ENCODE data around the gene ILDR2. TPM values are rescaled to one million over a fixed set of nuclear protein-coding genes. Genes with fewer than 3 reads are reported as not detected.

The ILDR2 gene
- total and polyA plus RNA-seq, 4 donors, result 0.06 to 3.8 (median 0.33) TPM

DNA sequence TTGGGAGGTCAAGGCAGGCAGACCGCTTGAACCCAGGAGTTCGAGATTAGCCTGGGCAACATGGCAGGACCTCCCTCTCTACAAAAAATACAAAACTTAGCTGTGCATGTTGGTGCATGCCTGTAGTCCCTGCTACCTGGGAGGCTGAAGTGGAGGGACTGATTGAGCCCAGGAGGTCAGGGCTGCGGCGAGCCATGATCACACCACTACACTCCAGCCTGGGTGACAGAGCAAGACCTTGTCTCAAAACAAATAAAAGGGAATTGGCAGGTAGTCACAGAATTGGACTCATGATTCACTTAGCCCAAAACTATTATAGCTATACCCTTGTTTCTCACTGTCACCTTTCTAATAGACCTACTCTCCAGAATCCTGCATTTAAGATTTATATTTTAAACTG, 104.8 kb downstream of the ILDR2 start:
- Histone ChIP-seq H3K27me3 (ENCODE audit: control insufficient read depth in 3 of 3, insufficient read depth in 3 of 3, low read length in 2 of 3) (no peaks in the 10 kb centered on the region), H3K4me3 (no peak overlapping the region), H3K36me3 (ENCODE audit: control insufficient read depth in 4 of 4, insufficient read depth in 4 of 4, low read length in 4 of 4) (peaks cover 7 to 16% (median 10%) of the 10 kb centered on the region in 4 donors), H3K9me3 (ENCODE audit: control insufficient read depth in 4 of 4, insufficient read depth in 3 of 4, low read length in 3 of 4) (no peaks in the 10 kb centered on the region), H3K4me1 (ENCODE audit: control insufficient read depth in 5 of 5, insufficient read depth in 5 of 5, low read length in 5 of 5) (peaks cover 0 to 10% (median 4%) of the 10 kb centered on the region in 5 donors), H3K27ac (ENCODE audit: low read depth in 1 of 2, low read length in 1 of 2) (no peak overlapping the region), H3K9ac (ENCODE audit: insufficient read depth in 1 of 2, low read length in 2 of 2) (no peak overlapping the region)
- ATAC-seq (ENCODE audit: insufficient read depth, low FRiP score) (no peak), DNase-seq (no peak)
- TF ChIP-seq, protein P1, sequence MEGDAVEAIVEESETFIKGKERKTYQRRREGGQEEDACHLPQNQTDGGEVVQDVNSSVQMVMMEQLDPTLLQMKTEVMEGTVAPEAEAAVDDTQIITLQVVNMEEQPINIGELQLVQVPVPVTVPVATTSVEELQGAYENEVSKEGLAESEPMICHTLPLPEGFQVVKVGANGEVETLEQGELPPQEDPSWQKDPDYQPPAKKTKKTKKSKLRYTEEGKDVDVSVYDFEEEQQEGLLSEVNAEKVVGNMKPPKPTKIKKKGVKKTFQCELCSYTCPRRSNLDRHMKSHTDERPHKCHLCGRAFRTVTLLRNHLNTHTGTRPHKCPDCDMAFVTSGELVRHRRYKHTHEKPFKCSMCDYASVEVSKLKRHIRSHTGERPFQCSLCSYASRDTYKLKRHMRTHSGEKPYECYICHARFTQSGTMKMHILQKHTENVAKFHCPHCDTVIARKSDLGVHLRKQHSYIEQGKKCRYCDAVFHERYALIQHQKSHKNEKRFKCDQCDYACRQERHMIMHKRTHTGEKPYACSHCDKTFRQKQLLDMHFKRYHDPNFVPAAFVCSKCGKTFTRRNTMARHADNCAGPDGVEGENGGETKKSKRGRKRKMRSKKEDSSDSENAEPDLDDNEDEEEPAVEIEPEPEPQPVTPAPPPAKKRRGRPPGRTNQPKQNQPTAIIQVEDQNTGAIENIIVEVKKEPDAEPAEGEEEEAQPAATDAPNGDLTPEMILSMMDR (IDR thresholded peaks at IDR 0.05; ENCODE audit: control extremely low read depth, extremely low read depth), result no peak
- 91 to 97% methylated on average over 4 of the region's 4 CpGs for WGBS, 2 donors

DNA sequence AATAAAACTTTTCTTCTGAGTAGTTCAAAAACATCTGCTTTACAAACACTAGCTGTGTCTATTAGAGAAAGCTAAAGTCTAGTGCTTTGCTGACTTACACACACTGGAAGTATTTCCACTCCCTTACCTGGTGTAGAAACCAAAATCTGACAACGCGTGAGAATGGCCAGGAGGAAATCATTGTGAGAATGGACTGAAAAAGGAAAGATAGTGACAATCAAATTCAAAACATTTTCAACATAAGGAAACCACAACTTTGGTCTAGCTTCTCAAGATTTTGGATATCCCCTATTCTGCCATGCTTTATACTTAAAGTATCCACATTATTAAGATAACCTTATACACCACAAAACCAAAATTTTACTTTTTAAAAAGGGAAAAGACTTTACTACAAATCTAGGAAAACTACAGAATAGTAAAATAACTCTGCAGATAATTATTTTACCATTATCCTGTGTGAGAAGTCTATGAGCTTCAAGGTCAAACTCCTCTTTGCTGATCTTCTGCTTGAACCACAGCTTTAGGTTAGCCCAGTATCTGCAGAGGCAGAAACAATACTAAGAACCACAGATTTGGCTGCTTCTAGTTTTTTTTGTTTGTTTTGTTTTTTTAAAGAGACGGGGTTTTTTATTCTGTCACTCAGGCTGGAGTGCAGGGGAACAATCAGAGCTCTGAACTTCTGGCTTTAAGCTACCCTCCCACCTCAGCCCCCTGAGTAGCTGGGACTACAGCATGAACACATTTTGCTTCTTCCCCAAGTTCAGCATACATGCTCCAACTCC, 105.8 kb downstream of the ILDR2 start:
- no peak overlapping the region for H3K4me3 ChIP-seq
- WGBS, 2 donors, result 65 to 87% methylated on average over 3 of the region's 3 CpGs
- no peaks in the 10 kb centered on the region for H3K27me3 ChIP-seq (ENCODE audit: control insufficient read depth in 3 of 3, insufficient read depth in 3 of 3, low read length in 2 of 3)
- ATAC-seq (ENCODE audit: insufficient read depth, low FRiP score) (no peak), DNase-seq (no peak)
- no peaks in the 10 kb centered on the region for H3K9me3 ChIP-seq (ENCODE audit: control insufficient read depth in 4 of 4, insufficient read depth in 3 of 4, low read length in 3 of 4)
- TF ChIP-seq, protein P1 (IDR thresholded peaks at IDR 0.05; ENCODE audit: control extremely low read depth, extremely low read depth), result no peak
- H3K27ac ChIP-seq (ENCODE audit: low read depth in 1 of 2, low read length in 1 of 2), result no peak overlapping the region
- peaks cover 0 to 4% (median 0%) of the 10 kb centered on the region in 5 donors for H3K4me1 ChIP-seq (ENCODE audit: control insufficient read depth in 5 of 5, insufficient read depth in 5 of 5, low read length in 5 of 5)
- no peak overlapping the region for H3K9ac ChIP-seq (ENCODE audit: insufficient read depth in 1 of 2, low read length in 2 of 2)
- H3K36me3 ChIP-seq (ENCODE audit: control insufficient read depth in 4 of 4, insufficient read depth in 4 of 4, low read length in 4 of 4), result peaks cover 10 to 18% (median 10%) of the 10 kb centered on the region in 4 donors

DNA sequence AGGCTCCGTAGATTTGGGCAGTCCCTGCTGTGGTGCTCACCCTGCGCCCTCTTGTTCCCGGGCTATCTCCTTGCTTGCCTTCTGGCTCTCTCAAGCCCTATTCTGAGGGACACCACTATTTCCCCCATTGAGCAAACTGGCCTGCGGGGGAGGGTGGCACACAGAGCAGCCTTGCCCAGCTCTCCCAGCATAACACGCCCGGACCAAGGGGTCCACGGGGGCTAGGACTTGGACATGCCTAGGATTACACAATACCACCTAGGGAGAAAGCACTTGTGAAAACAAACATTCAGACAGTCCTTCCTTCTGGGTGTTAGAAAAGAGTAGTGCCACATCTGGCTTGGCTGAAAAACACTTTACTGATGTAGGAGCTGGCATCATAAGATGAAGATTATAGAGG, 106.7 kb downstream of the ILDR2 start:
- Histone ChIP-seq H3K9ac (ENCODE audit: insufficient read depth in 1 of 2, low read length in 2 of 2) (no peak overlapping the region), H3K4me3 (no peak overlapping the region), H3K36me3 (ENCODE audit: control insufficient read depth in 4 of 4, insufficient read depth in 4 of 4, low read length in 4 of 4) (peaks cover 10 to 23% (median 12%) of the 10 kb centered on the region in 4 donors), H3K27ac (ENCODE audit: low read depth in 1 of 2, low read length in 1 of 2) (no peak overlapping the region), H3K4me1 (ENCODE audit: control insufficient read depth in 5 of 5, insufficient read depth in 5 of 5, low read length in 5 of 5) (peaks cover 0 to 4% (median 0%) of the 10 kb centered on the region in 5 donors), H3K9me3 (ENCODE audit: control insufficient read depth in 4 of 4, insufficient read depth in 3 of 4, low read length in 3 of 4) (no peaks in the 10 kb centered on the region), H3K27me3 (ENCODE audit: control insufficient read depth in 3 of 3, insufficient read depth in 3 of 3, low read length in 2 of 3) (no peaks in the 10 kb centered on the region)
- no peak for ATAC-seq (ENCODE audit: insufficient read depth, low FRiP score)
- DNase-seq, result no peak
- 65 to 81% methylated on average over 7 of the region's 7 CpGs for whole genome bisulfite sequencing, 2 donors
- TF ChIP-seq, protein P1 (IDR thresholded peaks at IDR 0.05; ENCODE audit: control extremely low read depth, extremely low read depth), result no peak

Data from lung (tissue), 12 donors.